SK-N-SH (cell line): ENCODE measurements around the gene NMBR. TPM values are rescaled to one million over a fixed set of nuclear protein-coding genes. Genes with fewer than 3 reads are reported as not detected.

ENCODE experiments used
- CTCF ChIA-PET: fragments of 300-600, 350-600 bp; formaldehyde crosslinking; extraction: SDS; loops from one replicate; lab custom pipeline; 2021; lab: Yijun Ruan, JAX
- POLR2A ChIA-PET: fragments of 350-600 bp; sonication (Branson Sonifier 250); formaldehyde crosslinking; extraction: SDS; loops from one replicate; lab custom pipeline; 2020; ENCODE audit warnings: antibody characterized with exemption, inconsistent platforms; lab: Yijun Ruan, JAX
- DNase-seq: peaks from one replicate; pipeline ENCODE4 v3.0.0; 2012
- H2AFZ ChIP-seq: fragments of 200-600 bp; sonication (generic); 2 replicates; pipeline ENCODE4 v1.8.1; 2016; ENCODE audit warnings: antibody characterized with exemption, mild to moderate bottlenecking, low read depth
- H3F3A ChIP-seq: fragments of 200-600 bp; sonication (generic); replicated peaks from 2 replicates; pipeline ENCODE3; 2016; ENCODE audit warnings: antibody characterized with exemption, mild to moderate bottlenecking; ENCODE audit not compliant: insufficient read depth
- H3K27ac ChIP-seq, 2 experiments: fragments of 200-500 bp in 1 of 2; fragments of 200-600 bp in 1 of 2; sonication (Bioruptor generic) in 1 of 2; sonication (generic), shearing (Covaris generic) in 1 of 2; 2 replicates each; pipeline versions ENCODE4 v1.5.1 to v1.6.1; 2014 to 2016; ENCODE audit warnings: low read depth in 2 of 2, inconsistent platforms in 1 of 2, low read length in 1 of 2, mild to moderate bottlenecking in 1 of 2, mixed read lengths in 1 of 2
- H3K27me3 ChIP-seq: fragments of 200-600 bp; sonication (generic), shearing (Covaris generic); 2 replicates; pipeline ENCODE4 v1.6.1; 2016; ENCODE audit warnings: mixed run types; ENCODE audit not compliant: insufficient read depth
- H3K36me3 ChIP-seq, 2 experiments: fragments of 200-500 bp in 1 of 2; fragments of 200-600 bp in 1 of 2; sonication (Bioruptor generic) in 1 of 2; sonication (generic) in 1 of 2; replicated peaks in 1 of 2; 2 replicates each; pipeline versions ENCODE3 to v1.5.1; 2014 to 2016; ENCODE audit warnings: low read length in 1 of 2, mild to moderate bottlenecking in 1 of 2; ENCODE audit not compliant: insufficient read depth in 2 of 2, control insufficient read depth in 1 of 2
- H3K4me1 ChIP-seq, 2 experiments: fragments of 200-500 bp in 1 of 2; fragments of 200-600 bp in 1 of 2; sonication (Bioruptor generic) in 1 of 2; sonication (generic), shearing (Covaris generic) in 1 of 2; 2 replicates each; pipeline versions ENCODE4 v1.5.1 to v1.6.1; 2014 to 2016; ENCODE audit warnings: low read depth in 1 of 2, low read length in 1 of 2, mixed run types in 1 of 2; ENCODE audit not compliant: insufficient read depth in 2 of 2, control insufficient read depth in 1 of 2
- H3K4me2 ChIP-seq: fragments of 200-600 bp; sonication (generic), shearing (Covaris generic); 2 replicates; pipeline ENCODE4 v1.6.1; 2017; ENCODE audit warnings: mixed run types
- H3K4me3 ChIP-seq, 2 experiments: fragments of 200-500 bp in 1 of 2; fragments of 200-600 bp in 1 of 2; sonication (Bioruptor generic) in 1 of 2; sonication (generic), shearing (Covaris generic) in 1 of 2; 2 replicates each; pipeline versions ENCODE4 v1.5.1 to v1.8.1; 2014 to 2016; ENCODE audit warnings: low read depth in 2 of 2, inconsistent platforms in 1 of 2, low read length in 1 of 2, mild to moderate bottlenecking in 1 of 2, mixed read lengths in 1 of 2, moderate library complexity in 1 of 2
- H3K79me2 ChIP-seq: fragments of 200-600 bp; sonication (generic); 2 replicates; pipeline ENCODE4 v1.8.1; 2017; ENCODE audit warnings: mild to moderate bottlenecking; ENCODE audit not compliant: insufficient read depth
- H3K9ac ChIP-seq: fragments of 200-600 bp; sonication (generic); 2 replicates; pipeline ENCODE4 v1.6.1; 2017; ENCODE audit warnings: mixed run types
- H3K9me2 ChIP-seq: fragments of 200-600 bp; sonication (generic); 2 replicates; pipeline ENCODE4 v1.6.1; 2017; ENCODE audit warnings: mixed run types
- H3K9me3 ChIP-seq: fragments of 200-600 bp; sonication (generic); 2 replicates; pipeline ENCODE4 v1.6.1; 2017; ENCODE audit warnings: mixed run types, mild to moderate bottlenecking, moderate library complexity
- H4K20me1 ChIP-seq: fragments of 200-600 bp; sonication (generic); 2 replicates; pipeline ENCODE4 v1.6.1; 2017; ENCODE audit warnings: mild to moderate bottlenecking, mixed run types; ENCODE audit not compliant: insufficient read depth
- EP300 ChIP-seq, 2 experiments: IDR thresholded peaks; 2 replicates each; pipeline versions ENCODE4 v1.4.0 to v1.6.1; 2012; ENCODE audit warnings: borderline replicate concordance in 1 of 2, low read depth in 1 of 2, low read length in 1 of 2
- FOSL2 ChIP-seq: IDR thresholded peaks from 2 replicates; pipeline ENCODE4 v1.4.0; 2012; ENCODE audit warnings: low read depth, mild to moderate bottlenecking, moderate library complexity, borderline replicate concordance
- FOXM1 ChIP-seq: IDR thresholded peaks from 2 replicates; pipeline ENCODE4 v1.4.0; 2012; ENCODE audit warnings: low read depth, mild to moderate bottlenecking
- GATA2 ChIP-seq: sonication (generic); formaldehyde crosslinking; IDR thresholded peaks from 2 replicates; pipeline ENCODE4 v1.5.0; 2020; ENCODE audit warnings: mild to moderate bottlenecking, missing genetic modification reagents
- JUND ChIP-seq: IDR thresholded peaks from 2 replicates; pipeline ENCODE4 v1.4.0; 2012
- MXI1 ChIP-seq: IDR thresholded peaks from 2 replicates; pipeline ENCODE4 v1.6.1; 2012; ENCODE audit warnings: mild to moderate bottlenecking, low read depth, low read length, improper control_type of control experiment
- NRF1 ChIP-seq: IDR thresholded peaks from 2 replicates; pipeline ENCODE4 v1.6.1; 2012; ENCODE audit warnings: low read depth, mild to moderate bottlenecking, low read length
- POLR2AphosphoS5 ChIP-seq: IDR thresholded peaks from 2 replicates; pipeline ENCODE4 v1.6.1; 2012; ENCODE audit warnings: low read depth, low read length
- RAD21 ChIP-seq: IDR thresholded peaks from 2 replicates; pipeline ENCODE4 v1.6.1; 2012; ENCODE audit warnings: mild to moderate bottlenecking, low read length
- RFX5 ChIP-seq: IDR thresholded peaks from 2 replicates; pipeline ENCODE4 v1.6.1; 2012; ENCODE audit warnings: mild to moderate bottlenecking, improper control_type of control experiment, low read length
- SIN3A ChIP-seq: IDR thresholded peaks from 2 replicates; pipeline ENCODE4 v1.6.1; 2012; ENCODE audit warnings: low read depth, mild to moderate bottlenecking, low read length, moderate library complexity, borderline replicate concordance
- TEAD4 ChIP-seq: IDR thresholded peaks from 2 replicates; pipeline ENCODE4 v1.4.0; 2012; ENCODE audit warnings: mild to moderate bottlenecking, borderline replicate concordance; ENCODE audit not compliant: insufficient read depth
- WGBS: methylation state at CpG from one replicate; pipeline ENCODE4 v1.1.6; 2017; ENCODE audit warnings: low lambda C conversion rate; 5-methylcytosine and 5-hydroxymethylcytosine counted together
- polyA plus RNA-seq, 3 experiments: library from polyadenylated mRNA; depleted of rRNA; stranded (reverse); fragments of >200 nt; gene quantifications; 2 replicates each; pipeline ENCODE4 v1.2.3, GENCODE V29; 2012
- TF ChIP-seq, protein P1 (sequence below): fragments of 150-350 bp; IDR thresholded peaks from 2 replicates; pipeline ENCODE4 v1.6.1; 2017; ENCODE audit warnings: antibody characterized with exemption, low read length, low read depth, borderline replicate concordance
- TF ChIP-seq, protein P2 (sequence below): fragments of 150-350 bp; IDR thresholded peaks from 2 replicates; pipeline ENCODE4 v1.6.1; 2016; ENCODE audit warnings: mild to moderate bottlenecking, low read depth, low read length
- TF ChIP-seq, protein P3 (sequence below): IDR thresholded peaks from 2 replicates; pipeline ENCODE4 v1.4.0; 2012; ENCODE audit warnings: low read depth, borderline replicate concordance
- TF ChIP-seq, protein P4 (sequence below): IDR thresholded peaks from 2 replicates; pipeline ENCODE4; 2012
- TF ChIP-seq, protein P5 (sequence below): IDR thresholded peaks from 2 replicates; pipeline ENCODE4 v1.6.1; 2012; ENCODE audit warnings: mild to moderate bottlenecking, low read depth, low read length, moderate library complexity

Gene NMBR
- polyA plus RNA-seq, 1 of the 3 experiments (the other 2 are of a cell fraction), result not detected

DNA sequence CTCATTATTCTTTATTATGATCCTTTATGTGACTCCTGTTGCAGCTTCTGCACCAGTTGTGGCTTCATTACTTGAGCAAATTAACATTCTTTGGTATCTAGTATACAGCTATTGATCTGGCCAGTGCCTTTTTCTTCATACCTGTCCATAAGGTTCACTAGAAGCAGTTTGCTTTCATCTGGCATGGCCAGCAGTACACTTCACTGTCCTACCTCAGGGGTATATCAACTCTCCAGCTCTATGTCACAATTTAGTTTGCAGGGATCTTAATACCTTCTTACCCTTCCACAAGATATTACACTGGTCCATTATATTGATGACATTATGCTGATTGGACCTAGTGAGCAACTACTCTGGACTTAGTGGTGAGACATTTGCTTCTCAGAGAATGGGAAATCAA lies 46.7 kb upstream of the NMBR start:
- ChIA-PET CTCF (no interaction called here), POLR2A (no interaction called here)
- H3K4me2 ChIP-seq, result no peak overlapping the region
- H3K27ac ChIP-seq, result no peak overlapping the region
- no peak for DNase-seq
- no peaks in the 10 kb centered on the region for H4K20me1 ChIP-seq
- H2AFZ ChIP-seq, result no peak overlapping the region
- H3F3A ChIP-seq, result peaks cover 30% of the 10 kb centered on the region
- H3K9me3 ChIP-seq, result no peaks in the 10 kb centered on the region
- H3K27me3 ChIP-seq, result no peaks in the 10 kb centered on the region
- peaks cover 75% of the 10 kb centered on the region for H3K79me2 ChIP-seq
- no peak overlapping the region for H3K9ac ChIP-seq
- H3K36me3 ChIP-seq, result peaks cover 58 to 77% of the 10 kb centered on the region in 2 experiments
- TF ChIP-seq MXI1, result no peak
- TF ChIP-seq JUND, result no peak
- no peak for TF ChIP-seq GATA2 (CRISPR knock-in tag)
- TF ChIP-seq, protein P1, sequence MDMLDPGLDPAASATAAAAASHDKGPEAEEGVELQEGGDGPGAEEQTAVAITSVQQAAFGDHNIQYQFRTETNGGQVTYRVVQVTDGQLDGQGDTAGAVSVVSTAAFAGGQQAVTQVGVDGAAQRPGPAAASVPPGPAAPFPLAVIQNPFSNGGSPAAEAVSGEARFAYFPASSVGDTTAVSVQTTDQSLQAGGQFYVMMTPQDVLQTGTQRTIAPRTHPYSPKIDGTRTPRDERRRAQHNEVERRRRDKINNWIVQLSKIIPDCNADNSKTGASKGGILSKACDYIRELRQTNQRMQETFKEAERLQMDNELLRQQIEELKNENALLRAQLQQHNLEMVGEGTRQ, result no peak
- TF ChIP-seq EP300 (IDR thresholded peaks at IDR 0.05; ENCODE audit: borderline replicate concordance in 1 of 2, low read depth in 1 of 2, low read length in 1 of 2), result no peak
- TF ChIP-seq RAD21, result no peak
- TF ChIP-seq, protein P2, sequence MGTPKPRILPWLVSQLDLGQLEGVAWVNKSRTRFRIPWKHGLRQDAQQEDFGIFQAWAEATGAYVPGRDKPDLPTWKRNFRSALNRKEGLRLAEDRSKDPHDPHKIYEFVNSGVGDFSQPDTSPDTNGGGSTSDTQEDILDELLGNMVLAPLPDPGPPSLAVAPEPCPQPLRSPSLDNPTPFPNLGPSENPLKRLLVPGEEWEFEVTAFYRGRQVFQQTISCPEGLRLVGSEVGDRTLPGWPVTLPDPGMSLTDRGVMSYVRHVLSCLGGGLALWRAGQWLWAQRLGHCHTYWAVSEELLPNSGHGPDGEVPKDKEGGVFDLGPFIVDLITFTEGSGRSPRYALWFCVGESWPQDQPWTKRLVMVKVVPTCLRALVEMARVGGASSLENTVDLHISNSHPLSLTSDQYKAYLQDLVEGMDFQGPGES, result no peak
- no peak for TF ChIP-seq POLR2AphosphoS5
- TF ChIP-seq, protein P3, sequence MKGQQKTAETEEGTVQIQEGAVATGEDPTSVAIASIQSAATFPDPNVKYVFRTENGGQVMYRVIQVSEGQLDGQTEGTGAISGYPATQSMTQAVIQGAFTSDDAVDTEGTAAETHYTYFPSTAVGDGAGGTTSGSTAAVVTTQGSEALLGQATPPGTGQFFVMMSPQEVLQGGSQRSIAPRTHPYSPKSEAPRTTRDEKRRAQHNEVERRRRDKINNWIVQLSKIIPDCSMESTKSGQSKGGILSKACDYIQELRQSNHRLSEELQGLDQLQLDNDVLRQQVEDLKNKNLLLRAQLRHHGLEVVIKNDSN, result no peak
- no peak for TF ChIP-seq RFX5
- TF ChIP-seq, protein P4, sequence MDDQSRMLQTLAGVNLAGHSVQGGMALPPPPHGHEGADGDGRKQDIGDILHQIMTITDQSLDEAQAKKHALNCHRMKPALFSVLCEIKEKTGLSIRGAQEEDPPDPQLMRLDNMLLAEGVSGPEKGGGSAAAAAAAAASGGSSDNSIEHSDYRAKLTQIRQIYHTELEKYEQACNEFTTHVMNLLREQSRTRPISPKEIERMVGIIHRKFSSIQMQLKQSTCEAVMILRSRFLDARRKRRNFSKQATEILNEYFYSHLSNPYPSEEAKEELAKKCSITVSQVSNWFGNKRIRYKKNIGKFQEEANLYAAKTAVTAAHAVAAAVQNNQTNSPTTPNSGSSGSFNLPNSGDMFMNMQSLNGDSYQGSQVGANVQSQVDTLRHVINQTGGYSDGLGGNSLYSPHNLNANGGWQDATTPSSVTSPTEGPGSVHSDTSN, result no peak
- H3K4me1 ChIP-seq, result no peaks in the 10 kb centered on the region
- no peaks in the 10 kb centered on the region for H3K9me2 ChIP-seq
- H3K4me3 ChIP-seq, result no peak overlapping the region

DNA sequence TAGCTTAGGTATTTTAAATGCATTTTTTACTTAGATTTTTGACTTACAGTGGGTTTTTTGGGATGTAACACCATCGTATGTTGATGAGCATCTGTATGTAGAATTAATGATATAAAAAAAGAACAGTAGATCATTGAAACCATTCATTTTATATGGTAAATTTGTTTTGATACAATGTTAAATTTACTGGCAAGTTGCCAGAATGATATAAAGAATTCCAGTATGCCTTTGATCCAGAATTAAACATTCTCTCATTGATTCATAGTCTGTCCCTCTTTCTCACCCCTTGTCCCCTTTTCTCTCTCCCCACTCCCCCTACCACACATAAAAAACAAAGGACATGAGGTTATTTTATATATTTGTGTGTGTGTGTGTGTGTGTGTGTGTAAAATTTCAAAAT lies 45.4 kb upstream of the NMBR start:
- Histone ChIP-seq H3K4me3 (no peak overlapping the region), H3K9me3 (no peaks in the 10 kb centered on the region), H3K27ac (no peak overlapping the region), H3K9ac (no peak overlapping the region), H3K36me3 (peaks cover 52 to 69% of the 10 kb centered on the region in 2 experiments), H3K9me2 (no peaks in the 10 kb centered on the region), H3K4me2 (no peak overlapping the region), H4K20me1 (no peaks in the 10 kb centered on the region), H2AFZ (no peak overlapping the region), H3F3A (peaks cover 30% of the 10 kb centered on the region), H3K27me3 (no peaks in the 10 kb centered on the region), H3K4me1 (peaks cover 0 to 2% of the 10 kb centered on the region in 2 experiments; a peak in 1 of 4 replicates), H3K79me2 (peaks cover 68% of the 10 kb centered on the region)
- WGBS, result 97% methylated on average over 1 of the region's 1 CpG
- POLR2A ChIA-PET, result no interaction called here
- CTCF ChIA-PET, result interaction anchor here (1.0 to 2.0 kb wide), 4 partner anchors 15 to 80 kb away, joined by 3 to 8 read pairs (median 4); partner anchors contain the start of genes NMBR and VTA1
- no peak for DNase-seq
- TF ChIP-seq GATA2 (CRISPR knock-in tag), result no peak
- TF ChIP-seq, protein P1, result no peak
- TF ChIP-seq, protein P5, sequence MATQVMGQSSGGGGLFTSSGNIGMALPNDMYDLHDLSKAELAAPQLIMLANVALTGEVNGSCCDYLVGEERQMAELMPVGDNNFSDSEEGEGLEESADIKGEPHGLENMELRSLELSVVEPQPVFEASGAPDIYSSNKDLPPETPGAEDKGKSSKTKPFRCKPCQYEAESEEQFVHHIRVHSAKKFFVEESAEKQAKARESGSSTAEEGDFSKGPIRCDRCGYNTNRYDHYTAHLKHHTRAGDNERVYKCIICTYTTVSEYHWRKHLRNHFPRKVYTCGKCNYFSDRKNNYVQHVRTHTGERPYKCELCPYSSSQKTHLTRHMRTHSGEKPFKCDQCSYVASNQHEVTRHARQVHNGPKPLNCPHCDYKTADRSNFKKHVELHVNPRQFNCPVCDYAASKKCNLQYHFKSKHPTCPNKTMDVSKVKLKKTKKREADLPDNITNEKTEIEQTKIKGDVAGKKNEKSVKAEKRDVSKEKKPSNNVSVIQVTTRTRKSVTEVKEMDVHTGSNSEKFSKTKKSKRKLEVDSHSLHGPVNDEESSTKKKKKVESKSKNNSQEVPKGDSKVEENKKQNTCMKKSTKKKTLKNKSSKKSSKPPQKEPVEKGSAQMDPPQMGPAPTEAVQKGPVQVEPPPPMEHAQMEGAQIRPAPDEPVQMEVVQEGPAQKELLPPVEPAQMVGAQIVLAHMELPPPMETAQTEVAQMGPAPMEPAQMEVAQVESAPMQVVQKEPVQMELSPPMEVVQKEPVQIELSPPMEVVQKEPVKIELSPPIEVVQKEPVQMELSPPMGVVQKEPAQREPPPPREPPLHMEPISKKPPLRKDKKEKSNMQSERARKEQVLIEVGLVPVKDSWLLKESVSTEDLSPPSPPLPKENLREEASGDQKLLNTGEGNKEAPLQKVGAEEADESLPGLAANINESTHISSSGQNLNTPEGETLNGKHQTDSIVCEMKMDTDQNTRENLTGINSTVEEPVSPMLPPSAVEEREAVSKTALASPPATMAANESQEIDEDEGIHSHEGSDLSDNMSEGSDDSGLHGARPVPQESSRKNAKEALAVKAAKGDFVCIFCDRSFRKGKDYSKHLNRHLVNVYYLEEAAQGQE, result no peak
- TF ChIP-seq SIN3A, result no peak
- no peak for TF ChIP-seq MXI1
- TF ChIP-seq EP300 (IDR thresholded peaks at IDR 0.05; ENCODE audit: borderline replicate concordance in 1 of 2, low read depth in 1 of 2, low read length in 1 of 2), result no peak
- no peak for TF ChIP-seq FOSL2
- TF ChIP-seq TEAD4, result no peak
- TF ChIP-seq FOXM1, result no peak
- no peak for TF ChIP-seq JUND
- TF ChIP-seq NRF1, result no peak
